Brain microvascular endothelial cell (primary cell): ENCODE results near the gene RUFY4.
"Not testable (repeated sequence)": the region's sequence is repeated elsewhere in the genome, so short reads cannot be mapped to it uniquely, and the experiment has no call there.

Experiments used
- DNase-seq: peaks from one replicate; pipeline ENCODE4 v3.0.0-alpha.2; 2020
- H3K27ac ChIP-seq: fragments of 250-450 bp; sonication (Bioruptor Pico); 2 replicates; pipeline ENCODE4 v1.5.1; 2020; ENCODE audit warnings: mild to moderate bottlenecking, moderate library complexity
- H3K27me3 ChIP-seq: fragments of 250-450 bp; sonication (Bioruptor Pico); replicated peaks from 2 replicates; pipeline ENCODE4 v1.5.1; 2020; ENCODE audit warnings: mild to moderate bottlenecking
- H3K36me3 ChIP-seq: fragments of 250-450 bp; sonication (Bioruptor Pico); replicated peaks from 2 replicates; pipeline ENCODE4 v1.5.1; 2020; ENCODE audit warnings: mild to moderate bottlenecking
- H3K4me3 ChIP-seq: 2 replicates; pipeline ENCODE4 v1.5.1; 2011; ENCODE audit warnings: low read depth, mild to moderate bottlenecking, control low read depth, low read length, moderate library complexity
- CTCF ChIP-seq: IDR thresholded peaks from 2 replicates; pipeline ENCODE4 v1.5.1; 2011; ENCODE audit warnings: low read depth, mild to moderate bottlenecking, moderate library complexity, low read length, control low read depth, inconsistent platforms; ENCODE audit errors: missing control alignments
- in situ Hi-C: cut with HindIII; loops from 2 replicates; pipeline ENCODE4 v1.10.0; 2017; ENCODE audit warnings: low sequenced_read_pairs, low pct_ligation_motif_present

The RUFY4 gene

GRCh38 chr2:218068721-218069334 lies at the start of gene RUFY4:
Gene RUFY4, plus strand, starts transcription at chr2:218069253. Its CDS starts 1,353 bp downstream, at chr2:218070606.
- peak; percentile 58 for DNase-seq
- H3K36me3 ChIP-seq, H3K27ac ChIP-seq, in situ Hi-C loops, H3K27me3 ChIP-seq, H3K4me3 ChIP-seq: not testable (repeated sequence)
- TF ChIP-seq CTCF = peak; percentile 77

GRCh38 chr2:218019411-218020060 lies 49.5 kb upstream of the RUFY4 start:
- H3K36me3 ChIP-seq = no peaks in the 10 kb centered on the region
- no peak overlapping the region for H3K27ac ChIP-seq
- H3K27me3 ChIP-seq = no peaks in the 10 kb centered on the region
- no peak for DNase-seq
- in situ Hi-C loops = no loop called here
- no peak overlapping the region for H3K4me3 ChIP-seq
- no peak for TF ChIP-seq CTCF

GRCh38 chr2:218020281-218020680 lies 48.8 kb upstream of the RUFY4 start:
- Histone ChIP-seq H3K27ac (no peak overlapping the region), H3K36me3 (no peaks in the 10 kb centered on the region), H3K4me3 (no peak overlapping the region), H3K27me3 (no peaks in the 10 kb centered on the region)
- DNase-seq = no peak
- TF ChIP-seq CTCF = no peak
- in situ Hi-C loops = no loop called here

GRCh38 chr2:218020966-218021535 lies 48.0 kb upstream of the RUFY4 start:
- DNase-seq = no peak
- Histone ChIP-seq H3K36me3 (no peaks in the 10 kb centered on the region), H3K27me3 (no peaks in the 10 kb centered on the region), H3K4me3 (no peak overlapping the region), H3K27ac (no peak overlapping the region)
- no peak for TF ChIP-seq CTCF
- in situ Hi-C loops = no loop called here

- no peak for TF ChIP-seq CTCF
- no peaks in the 10 kb centered on the region for H3K27me3 ChIP-seq
- H3K27ac ChIP-seq = no peak overlapping the region
- no peaks in the 10 kb centered on the region for H3K36me3 ChIP-seq
- in situ Hi-C loops = no loop called here
- no peak overlapping the region for H3K4me3 ChIP-seq
- no peak for DNase-seq
Observed at GRCh38 chr2:218021536-218022071, 47.4 kb upstream of the RUFY4 start.
